ENCODE results near the gene HSH2D. TPM values are rescaled to one million over a fixed set of nuclear protein-coding genes. Genes with fewer than 3 reads are reported as not detected.
A peak's percentile ranks its signal among the peaks of the same experiment; 100 is the strongest.

The HSH2D gene
- total and polyA plus RNA-seq, 5 donors from 2014 or later: 8.8 to 45.5 (median 13.3) TPM

DNA sequence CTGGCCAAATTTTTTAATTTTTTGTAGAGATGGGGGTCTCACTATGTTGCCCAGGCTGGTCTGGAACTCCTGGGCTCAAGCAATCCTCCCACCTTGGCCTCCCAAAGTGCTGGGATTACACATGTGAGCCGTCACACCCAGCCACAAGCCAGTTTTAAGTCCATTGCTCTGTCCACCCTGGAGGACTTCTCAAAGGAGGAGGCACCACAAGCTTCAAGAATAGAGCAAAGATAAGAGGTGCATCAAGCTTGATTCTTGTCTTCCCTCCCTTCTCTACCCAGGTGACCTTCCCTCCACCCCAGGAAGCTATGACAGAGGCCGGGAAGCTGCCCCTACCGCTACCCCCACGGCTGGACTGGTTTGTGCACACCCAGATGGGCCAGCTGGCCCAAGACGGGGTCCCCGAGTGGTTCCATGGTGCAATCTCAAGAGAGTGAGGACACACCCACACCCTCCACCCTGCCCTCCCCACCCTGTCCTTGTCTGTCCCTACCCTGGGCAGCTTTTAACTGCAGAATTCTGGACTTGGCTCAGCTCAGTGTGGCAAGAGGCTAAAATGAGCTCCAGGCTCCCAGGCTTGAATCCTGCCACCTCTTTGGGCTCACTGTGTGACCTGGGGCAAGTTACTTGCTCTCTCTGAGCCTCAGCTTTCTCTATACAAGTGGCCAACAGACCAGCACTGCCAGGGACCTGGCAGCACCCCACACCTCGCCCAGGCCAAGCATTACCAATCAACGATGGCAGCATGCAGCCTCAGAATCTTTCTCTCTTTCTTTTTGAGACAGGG is 5.2 kb downstream of the HSH2D start:
- Histone ChIP-seq H3K4me3 (ENCODE audit: low read depth, low read length) (no peak overlapping the region), H3K9me3 (ENCODE audit: control insufficient read depth in 2 of 2, low read length in 2 of 2) (no peaks in the 10 kb centered on the region), H3K4me1 (ENCODE audit: control insufficient read depth, insufficient read depth, low read length, poor library complexity, severe bottlenecking) (peaks cover 34% of the 10 kb centered on the region), H3K27me3 (ENCODE audit: control insufficient read depth, insufficient read depth, low read length) (no peaks in the 10 kb centered on the region), H3K27ac (ENCODE audit: insufficient read depth, low read length, poor library complexity, severe bottlenecking) (no peak overlapping the region), H3K36me3 (ENCODE audit: control insufficient read depth, insufficient read depth, low read length) (peaks cover 46% of the 10 kb centered on the region)
- peaks cover 9% of the 10 kb centered on the region for H3K36me3 Mint-ChIP-seq
- peak overlapping the region in 2 of 3 donors; percentile 46 to 52 for H3K27ac Mint-ChIP-seq
- H3K9me3 Mint-ChIP-seq: peaks cover 0 to 1% (median 0%) of the 10 kb centered on the region in 7 donors
- DNase-seq (no peak), ATAC-seq (ENCODE audit: low read depth in 2 of 2) (no peak)
- peaks cover 0 to 25% (median 14%) of the 10 kb centered on the region in 4 donors for H3K4me1 Mint-ChIP-seq
- no peak overlapping the region for H3K4me3 Mint-ChIP-seq
- no peaks in the 10 kb centered on the region for H3K27me3 Mint-ChIP-seq

DNA sequence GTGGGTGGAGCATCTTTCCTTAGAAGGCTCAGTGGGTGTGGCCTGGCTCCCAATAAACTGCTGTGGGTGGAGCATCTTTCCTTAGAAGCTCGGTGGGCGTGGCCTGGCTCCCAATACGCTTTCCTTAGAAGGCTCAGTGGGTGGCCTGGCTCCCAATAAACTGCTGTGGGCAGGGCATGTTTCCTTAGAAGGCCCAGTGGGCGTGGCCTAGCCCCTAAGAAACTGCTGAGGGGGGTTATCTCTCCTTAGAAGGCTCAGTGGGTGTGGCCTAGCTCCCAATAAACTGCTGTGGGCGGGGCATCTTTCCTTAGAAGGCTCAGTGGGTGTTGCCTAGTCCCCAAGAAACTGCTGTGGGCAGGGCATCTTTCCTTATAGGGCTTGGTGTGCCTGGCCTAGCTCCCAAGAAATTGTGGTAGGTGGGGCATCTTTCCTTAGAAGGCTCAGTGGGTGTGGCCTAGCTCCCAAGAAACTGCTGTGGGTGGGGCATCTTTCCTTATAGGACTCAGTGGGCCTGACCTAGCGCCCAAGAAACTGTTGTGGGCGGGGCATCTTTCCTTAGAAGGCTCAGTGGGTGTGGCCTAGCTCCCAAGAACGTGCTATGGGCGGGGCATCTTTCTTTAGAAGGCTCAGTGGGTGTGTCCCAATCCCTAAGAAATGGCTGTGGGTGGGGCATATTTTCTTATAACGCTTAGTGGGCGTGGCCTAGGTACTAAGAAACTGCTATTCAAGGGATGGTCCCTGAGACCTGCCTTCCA is 10.3 kb downstream of the HSH2D start:
- peaks cover 0 to 9% (median 6%) of the 10 kb centered on the region in 4 donors for H3K4me1 Mint-ChIP-seq
- no peak overlapping the region for H3K27ac ChIP-seq (ENCODE audit: insufficient read depth, low read length, poor library complexity, severe bottlenecking)
- no peaks in the 10 kb centered on the region for H3K9me3 ChIP-seq (ENCODE audit: control insufficient read depth in 2 of 2, low read length in 2 of 2)
- DNase-seq (peak in 1 of 3 donors; percentile 23), ATAC-seq (ENCODE audit: low read depth in 2 of 2) (no peak)
- peaks cover 29% of the 10 kb centered on the region for H3K36me3 Mint-ChIP-seq
- H3K4me1 ChIP-seq (ENCODE audit: control insufficient read depth, insufficient read depth, low read length, poor library complexity, severe bottlenecking): no peaks in the 10 kb centered on the region
- H3K4me3 Mint-ChIP-seq: no peak overlapping the region
- H3K27me3 ChIP-seq (ENCODE audit: control insufficient read depth, insufficient read depth, low read length): no peaks in the 10 kb centered on the region
- H3K9me3 Mint-ChIP-seq: no peaks in the 10 kb centered on the region
- peaks cover 72% of the 10 kb centered on the region for H3K36me3 ChIP-seq (ENCODE audit: control insufficient read depth, insufficient read depth, low read length)
- no peak overlapping the region for H3K4me3 ChIP-seq (ENCODE audit: low read depth, low read length)
- no peaks in the 10 kb centered on the region for H3K27me3 Mint-ChIP-seq
- H3K27ac Mint-ChIP-seq: no peak overlapping the region

DNA sequence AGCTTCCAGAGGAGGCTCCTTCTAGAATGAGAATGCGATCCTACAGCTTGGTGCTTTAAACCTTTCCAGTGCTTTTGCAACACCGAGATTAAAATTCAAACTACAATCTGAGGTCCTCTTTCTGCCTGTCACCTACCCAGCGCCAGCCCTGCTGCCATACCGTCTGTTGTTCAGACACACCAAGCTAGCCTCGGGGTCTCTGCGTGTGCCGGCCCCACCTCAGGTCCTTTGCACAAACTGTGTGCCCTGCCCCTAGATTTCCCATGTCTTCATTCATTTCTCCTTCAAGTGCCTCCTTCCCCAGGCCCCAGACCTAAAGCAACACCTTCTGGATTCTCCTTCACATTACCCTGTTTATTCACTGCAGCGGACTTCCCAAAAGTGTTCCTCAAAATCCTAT is 11.1 kb downstream of the HSH2D start:
- ATAC-seq (ENCODE audit: low read depth in 2 of 2): no peak
- no peak for DNase-seq
- Mint-ChIP-seq H3K27ac (no peak overlapping the region), H3K36me3 (peaks cover 25% of the 10 kb centered on the region), H3K27me3 (no peaks in the 10 kb centered on the region), H3K9me3 (no peaks in the 10 kb centered on the region), H3K4me3 (no peak overlapping the region), H3K4me1 (peaks cover 0 to 7% (median 3%) of the 10 kb centered on the region in 4 donors)
- Histone ChIP-seq H3K4me1 (ENCODE audit: control insufficient read depth, insufficient read depth, low read length, poor library complexity, severe bottlenecking) (no peaks in the 10 kb centered on the region), H3K27ac (ENCODE audit: insufficient read depth, low read length, poor library complexity, severe bottlenecking) (no peak overlapping the region), H3K36me3 (ENCODE audit: control insufficient read depth, insufficient read depth, low read length) (peaks cover 64% of the 10 kb centered on the region), H3K9me3 (ENCODE audit: control insufficient read depth in 2 of 2, low read length in 2 of 2) (no peaks in the 10 kb centered on the region), H3K27me3 (ENCODE audit: control insufficient read depth, insufficient read depth, low read length) (no peaks in the 10 kb centered on the region), H3K4me3 (ENCODE audit: low read depth, low read length) (no peak overlapping the region)

DNA sequence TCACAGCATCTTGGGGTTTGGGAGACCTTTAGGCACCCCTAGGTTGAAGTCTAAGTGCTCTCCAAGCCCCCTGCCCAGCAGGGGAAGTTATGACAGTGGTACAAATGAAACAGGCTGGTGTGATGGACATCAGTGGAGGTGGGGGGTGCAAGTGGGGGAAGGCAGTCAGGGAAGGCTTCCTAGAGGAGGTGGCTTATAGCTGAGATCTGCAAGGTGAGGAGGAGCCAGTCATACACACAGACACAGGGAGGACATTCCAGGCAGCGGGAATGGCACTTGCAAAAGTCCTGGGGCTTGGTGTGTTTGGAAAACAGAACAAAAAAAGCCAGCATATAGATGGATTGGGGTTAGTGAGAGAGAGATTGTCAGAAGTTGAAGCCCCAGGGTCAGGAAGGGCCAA is 11.6 kb downstream of the HSH2D start:
- Mint-ChIP-seq H3K4me1 (peaks cover 0 to 7% (median 3%) of the 10 kb centered on the region in 4 donors), H3K9me3 (no peaks in the 10 kb centered on the region), H3K27ac (peak overlapping the region in 1 of 3 donors; percentile 70), H3K4me3 (peak overlapping the region in 1 of 4 donors; percentile 8), H3K36me3 (peaks cover 25% of the 10 kb centered on the region), H3K27me3 (no peaks in the 10 kb centered on the region)
- no peaks in the 10 kb centered on the region for H3K9me3 ChIP-seq (ENCODE audit: control insufficient read depth in 2 of 2, low read length in 2 of 2)
- H3K4me1 ChIP-seq (ENCODE audit: control insufficient read depth, insufficient read depth, low read length, poor library complexity, severe bottlenecking): no peaks in the 10 kb centered on the region
- DNase-seq (no peak), ATAC-seq (ENCODE audit: low read depth in 2 of 2) (no peak)
- H3K4me3 ChIP-seq (ENCODE audit: low read depth, low read length): no peak overlapping the region
- peaks cover 59% of the 10 kb centered on the region for H3K36me3 ChIP-seq (ENCODE audit: control insufficient read depth, insufficient read depth, low read length)
- H3K27me3 ChIP-seq (ENCODE audit: control insufficient read depth, insufficient read depth, low read length): no peaks in the 10 kb centered on the region
- H3K27ac ChIP-seq (ENCODE audit: insufficient read depth, low read length, poor library complexity, severe bottlenecking): no peak overlapping the region

DNA sequence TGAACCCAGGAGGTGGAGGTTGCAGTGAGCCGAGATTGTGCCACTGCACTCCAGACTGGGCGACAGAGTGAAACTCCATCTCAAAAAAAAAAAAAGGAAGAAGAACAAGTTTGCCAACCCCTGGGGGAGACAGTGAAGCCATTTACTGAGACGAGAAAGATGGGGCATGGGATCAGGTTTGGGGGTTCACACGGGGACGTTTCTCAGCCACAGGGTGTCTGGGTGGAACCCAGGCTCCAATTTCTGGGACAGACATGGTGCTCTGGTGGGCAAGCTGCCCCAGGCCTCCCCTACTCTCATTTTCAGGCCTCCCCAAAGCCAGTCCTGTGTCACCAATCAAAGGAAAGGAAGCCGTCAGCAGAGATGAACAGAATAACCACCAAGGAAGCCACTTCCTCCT is 13.4 kb downstream of the HSH2D start:
- H3K27ac ChIP-seq (ENCODE audit: insufficient read depth, low read length, poor library complexity, severe bottlenecking): no peak overlapping the region
- H3K4me3 Mint-ChIP-seq: peak overlapping the region in 1 of 4 donors; percentile 21
- H3K27me3 ChIP-seq (ENCODE audit: control insufficient read depth, insufficient read depth, low read length): no peaks in the 10 kb centered on the region
- H3K4me1 ChIP-seq (ENCODE audit: control insufficient read depth, insufficient read depth, low read length, poor library complexity, severe bottlenecking): no peaks in the 10 kb centered on the region
- H3K4me3 ChIP-seq (ENCODE audit: low read depth, low read length): no peak overlapping the region
- no peaks in the 10 kb centered on the region for H3K27me3 Mint-ChIP-seq
- no peaks in the 10 kb centered on the region for H3K9me3 ChIP-seq (ENCODE audit: control insufficient read depth in 2 of 2, low read length in 2 of 2)
- H3K36me3 ChIP-seq (ENCODE audit: control insufficient read depth, insufficient read depth, low read length): peaks cover 49% of the 10 kb centered on the region
- ATAC-seq (ENCODE audit: low read depth in 2 of 2): no peak
- no peak for DNase-seq
- H3K27ac Mint-ChIP-seq: peak overlapping the region in 2 of 3 donors; percentile 52 to 74
- H3K36me3 Mint-ChIP-seq: peaks cover 25% of the 10 kb centered on the region
- no peaks in the 10 kb centered on the region for H3K9me3 Mint-ChIP-seq
- H3K4me1 Mint-ChIP-seq: peaks cover 0 to 9% (median 3%) of the 10 kb centered on the region in 4 donors

DNA sequence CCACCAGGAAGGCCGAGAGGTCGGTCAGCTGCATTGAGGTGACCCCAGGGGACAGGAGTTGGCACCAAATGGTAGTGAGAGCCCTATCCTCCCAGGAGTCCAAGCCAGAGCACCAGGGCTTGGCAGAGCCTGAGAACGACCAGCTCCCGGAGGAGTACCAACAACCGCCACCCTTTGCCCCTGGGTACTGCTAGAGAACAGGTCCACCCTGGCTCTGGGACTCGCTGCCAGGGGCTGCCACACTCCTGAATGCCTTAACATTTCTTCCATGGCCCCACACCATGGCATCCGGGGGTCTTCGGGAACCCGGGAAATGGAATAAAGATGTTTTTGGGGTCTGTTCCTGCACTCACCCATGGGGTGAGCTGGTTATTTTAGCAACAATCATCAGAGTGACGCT is 14.1 kb downstream of the HSH2D start:
- H3K4me3 Mint-ChIP-seq: no peak overlapping the region
- DNase-seq: no peak
- Histone ChIP-seq H3K27me3 (ENCODE audit: control insufficient read depth, insufficient read depth, low read length) (no peaks in the 10 kb centered on the region), H3K4me3 (ENCODE audit: low read depth, low read length) (no peak overlapping the region), H3K36me3 (ENCODE audit: control insufficient read depth, insufficient read depth, low read length) (peaks cover 44% of the 10 kb centered on the region), H3K4me1 (ENCODE audit: control insufficient read depth, insufficient read depth, low read length, poor library complexity, severe bottlenecking) (no peaks in the 10 kb centered on the region), H3K27ac (ENCODE audit: insufficient read depth, low read length, poor library complexity, severe bottlenecking) (no peak overlapping the region), H3K9me3 (ENCODE audit: control insufficient read depth in 2 of 2, low read length in 2 of 2) (no peaks in the 10 kb centered on the region)
- H3K4me1 Mint-ChIP-seq: peaks cover 0 to 9% (median 3%) of the 10 kb centered on the region in 4 donors
- H3K9me3 Mint-ChIP-seq: no peaks in the 10 kb centered on the region
- ATAC-seq (ENCODE audit: low read depth in 2 of 2): peak in 1 of 2 donors; percentile 19
- peaks cover 23% of the 10 kb centered on the region for H3K36me3 Mint-ChIP-seq
- H3K27me3 Mint-ChIP-seq: no peaks in the 10 kb centered on the region
- H3K27ac Mint-ChIP-seq: no peak overlapping the region

DNA sequence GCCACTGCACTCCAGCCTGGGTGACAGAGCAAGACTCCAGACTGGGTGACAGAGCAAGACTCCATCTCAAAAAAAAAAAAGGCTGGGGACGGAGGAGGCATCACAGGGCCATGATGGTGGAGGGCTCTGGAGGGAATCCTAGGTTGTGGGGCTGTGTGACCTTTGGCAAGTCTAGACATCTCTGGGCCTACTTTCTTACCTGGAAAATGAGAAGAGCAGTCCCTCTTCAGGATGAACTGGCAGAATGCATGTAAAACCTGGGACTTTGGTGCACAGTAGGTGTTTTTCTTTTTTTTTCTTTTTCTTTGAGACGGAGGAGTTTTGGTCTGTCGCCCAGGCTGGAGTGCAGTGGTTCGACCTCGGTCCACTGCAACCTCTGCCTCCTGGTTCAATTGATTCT is 16.2 kb downstream of the HSH2D start:
- Mint-ChIP-seq H3K9me3 (no peaks in the 10 kb centered on the region), H3K27ac (no peak overlapping the region), H3K4me3 (no peak overlapping the region), H3K36me3 (peaks cover 17% of the 10 kb centered on the region), H3K27me3 (no peaks in the 10 kb centered on the region), H3K4me1 (peaks cover 0 to 9% (median 2%) of the 10 kb centered on the region in 4 donors)
- H3K27me3 ChIP-seq (ENCODE audit: control insufficient read depth, insufficient read depth, low read length): no peaks in the 10 kb centered on the region
- ATAC-seq (ENCODE audit: low read depth in 2 of 2): no peak
- no peak overlapping the region for H3K4me3 ChIP-seq (ENCODE audit: low read depth, low read length)
- no peak overlapping the region for H3K27ac ChIP-seq (ENCODE audit: insufficient read depth, low read length, poor library complexity, severe bottlenecking)
- no peaks in the 10 kb centered on the region for H3K9me3 ChIP-seq (ENCODE audit: control insufficient read depth in 2 of 2, low read length in 2 of 2)
- H3K4me1 ChIP-seq (ENCODE audit: control insufficient read depth, insufficient read depth, low read length, poor library complexity, severe bottlenecking): no peaks in the 10 kb centered on the region
- DNase-seq: no peak
- H3K36me3 ChIP-seq (ENCODE audit: control insufficient read depth, insufficient read depth, low read length): peaks cover 26% of the 10 kb centered on the region

All from CD4-positive, CD25-positive, alpha-beta regulatory T cell (primary cell).